Measurements from ENCODE around the gene INSYN1.

The INSYN1 gene

GRCh38 chr15:73694419-73694818 lies 58.7 kb downstream of the INSYN1 start:
- H3K4me3 ChIP-seq (ENCODE audit: low read depth, low read length): no peak overlapping the region

- no peak overlapping the region for H3K4me3 ChIP-seq (ENCODE audit: low read depth, low read length)
Measured at GRCh38 chr15:73691396-73691795, 61.8 kb downstream of the INSYN1 start.

- H3K4me3 ChIP-seq (ENCODE audit: low read depth, low read length): no peak overlapping the region
Measured at GRCh38 chr15:73688455-73688854, 64.7 kb downstream of the INSYN1 start.

- no peak overlapping the region for H3K4me3 ChIP-seq (ENCODE audit: low read depth, low read length)
Measured at GRCh38 chr15:73687351-73687750, 65.8 kb downstream of the INSYN1 start.

GRCh38 chr15:73686781-73687256 lies 66.3 kb downstream of the INSYN1 start:
- no peak overlapping the region for H3K4me3 ChIP-seq (ENCODE audit: low read depth, low read length)

- H3K4me3 ChIP-seq (ENCODE audit: low read depth, low read length): no peak overlapping the region
Measured at GRCh38 chr15:73685981-73686380, 67.2 kb downstream of the INSYN1 start.
